Activated naive CD4-positive, alpha-beta T cell (primary cell): ENCODE data around the gene EHBP1.

ENCODE experiments used
- DNase-seq, 4 experiments: peaks; one replicate each; lab custom pipeline; 2025; lab: John Stamatoyannopoulos, UW

EHBP1 gene

DNA sequence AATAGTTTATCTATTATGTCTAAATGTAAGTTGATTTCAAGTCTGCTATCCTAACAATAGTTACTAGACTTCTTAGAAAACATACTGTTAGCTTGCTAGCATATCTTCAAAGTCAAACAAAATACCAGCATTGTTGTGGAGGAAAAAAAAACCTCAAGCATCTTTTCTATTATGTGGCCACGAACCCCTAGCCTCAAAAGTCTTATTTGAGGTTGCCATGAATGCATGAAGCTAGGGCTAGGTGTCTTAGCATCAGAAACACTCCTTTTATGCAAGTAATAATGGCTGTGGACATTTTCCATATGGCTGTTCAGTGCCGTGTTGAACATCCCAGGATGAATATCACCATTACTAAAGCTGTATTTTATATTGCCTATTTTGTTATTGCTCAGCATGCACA is 258.5 kb downstream of the EHBP1 start:
- DNase-seq: no peak

DNA sequence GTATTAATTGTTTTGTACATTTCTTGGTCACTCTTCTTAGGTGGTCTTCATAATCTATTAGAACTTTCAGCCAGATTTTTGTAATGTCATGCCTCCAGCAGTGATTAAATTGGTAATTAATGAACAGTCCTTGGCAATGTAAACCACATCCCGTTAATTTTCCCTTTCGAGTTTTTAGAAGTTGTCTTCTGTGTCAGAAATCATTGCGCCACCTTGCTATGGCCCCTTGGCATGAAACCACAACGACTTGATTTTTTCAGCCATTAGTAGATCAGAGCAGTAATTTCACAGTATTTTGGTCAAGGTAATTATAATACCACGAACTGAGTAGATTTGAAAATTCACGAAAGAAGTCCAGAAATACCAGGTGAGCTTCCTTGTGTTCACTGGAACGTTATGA is 259.2 kb downstream of the EHBP1 start:
- no peak for DNase-seq

DNA sequence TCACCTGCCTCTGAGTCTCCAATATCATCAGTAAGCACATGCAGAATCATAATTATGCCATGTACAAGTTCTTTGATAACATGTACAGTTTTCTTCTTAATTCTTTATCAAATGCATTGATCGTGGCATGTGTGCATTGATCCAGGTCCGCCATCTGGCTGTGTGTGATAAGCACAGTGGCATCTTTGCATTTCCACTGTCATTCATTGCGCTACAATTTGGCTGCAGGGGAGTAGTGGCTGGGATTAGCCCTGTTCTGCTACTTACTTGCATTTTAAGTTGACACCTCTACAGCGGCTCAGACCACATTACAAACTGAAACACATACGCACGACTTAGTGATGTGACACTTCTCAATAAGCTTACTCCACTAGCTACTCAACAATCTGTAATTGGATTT is 261.5 kb downstream of the EHBP1 start:
- DNase-seq: no peak

DNA sequence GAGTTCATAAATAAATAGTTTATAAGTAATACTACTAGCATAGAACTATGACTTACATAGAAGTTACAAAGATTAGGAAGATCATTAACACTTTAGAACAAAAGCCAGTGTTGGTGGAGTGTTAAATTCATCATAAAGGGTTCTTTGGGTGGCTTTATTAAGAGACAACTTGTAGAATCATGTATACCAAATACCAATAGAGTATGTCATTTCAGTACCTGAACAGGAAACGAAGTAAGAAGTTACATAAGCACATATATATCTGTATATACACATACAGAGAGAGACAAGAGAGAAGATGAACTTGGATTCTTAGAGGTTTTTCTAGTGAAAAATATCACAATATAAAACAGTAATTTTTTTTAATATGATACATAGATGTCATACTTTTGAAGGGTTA is 262.7 kb downstream of the EHBP1 start:
- no peak for DNase-seq

DNA sequence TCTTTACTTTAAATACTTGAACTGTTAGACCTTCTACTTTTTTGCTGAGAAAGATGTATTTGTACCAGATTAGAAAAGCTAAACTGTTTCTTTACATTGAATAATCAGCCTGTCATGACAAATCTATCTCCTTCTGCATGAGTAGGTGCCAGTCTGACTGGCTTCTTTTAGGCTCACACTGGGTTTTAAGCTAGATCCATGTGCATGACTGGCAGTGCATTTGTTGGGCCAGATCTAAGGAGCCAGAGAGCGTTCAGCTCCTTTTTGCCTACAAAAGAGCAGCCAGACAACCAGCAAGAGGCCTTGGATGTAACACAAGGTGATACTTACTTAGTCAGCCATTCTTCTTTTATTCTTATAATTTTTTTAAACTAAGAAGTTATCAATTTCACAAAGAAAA is 263.2 kb downstream of the EHBP1 start:
- DNase-seq: no peak

DNA sequence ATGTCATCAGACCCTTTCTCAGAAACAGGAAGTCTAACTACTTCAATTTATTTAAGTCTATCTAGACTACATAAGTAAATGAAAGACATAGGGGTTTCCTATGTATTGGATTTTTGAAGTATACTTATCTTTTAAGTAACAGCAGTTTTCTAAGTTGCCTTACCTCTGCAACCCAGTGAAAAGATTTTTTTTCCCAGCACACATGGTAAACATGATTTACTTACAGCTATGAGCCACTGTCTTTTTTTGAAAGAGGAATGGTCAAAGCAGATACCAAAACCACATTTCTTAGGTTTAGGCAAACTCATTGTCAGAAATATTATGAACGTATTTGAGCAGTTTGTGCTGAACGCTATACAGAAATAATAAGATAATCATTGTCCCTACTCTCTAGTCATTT is 266.4 kb downstream of the EHBP1 start:
- no peak for DNase-seq

DNA sequence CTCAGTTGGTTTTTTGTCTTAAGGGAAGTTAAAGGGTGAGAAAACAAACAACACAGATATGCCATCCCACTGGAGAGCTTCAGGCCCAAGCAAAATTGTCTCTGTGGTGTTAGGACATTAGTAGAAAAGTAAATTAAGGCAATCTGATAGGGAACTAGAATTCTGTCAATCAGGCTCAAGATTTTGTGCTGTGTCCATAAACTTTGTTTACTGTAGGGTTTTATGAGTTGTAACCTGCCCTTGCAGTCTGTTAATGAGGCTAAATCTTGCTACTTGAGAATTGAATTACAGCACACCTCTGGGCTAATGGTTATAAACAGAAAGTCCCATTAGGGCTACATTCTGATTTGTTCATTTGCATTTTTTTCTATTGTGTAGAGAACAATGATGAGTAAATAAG is 267.1 kb downstream of the EHBP1 start:
- no peak for DNase-seq

DNA sequence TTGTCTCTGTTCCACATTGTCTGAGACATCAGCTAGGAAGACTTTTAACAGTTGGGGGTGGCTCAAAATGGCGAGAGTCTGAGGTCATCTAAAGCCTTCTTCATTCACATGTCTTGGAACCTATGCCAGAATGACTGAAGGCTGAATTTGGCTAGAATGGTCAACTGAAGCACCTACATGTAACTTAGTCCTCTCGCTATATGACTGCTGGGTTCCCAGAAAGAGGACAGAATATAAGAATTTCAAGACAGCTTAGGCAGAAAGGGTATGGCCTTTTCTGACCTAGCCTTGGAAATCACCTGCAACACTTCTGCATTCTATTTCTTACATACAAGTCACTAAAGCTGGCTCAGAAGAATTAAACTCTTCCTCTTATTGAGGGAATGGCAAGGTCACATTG is 269.5 kb downstream of the EHBP1 start:
- DNase-seq: no peak

DNA sequence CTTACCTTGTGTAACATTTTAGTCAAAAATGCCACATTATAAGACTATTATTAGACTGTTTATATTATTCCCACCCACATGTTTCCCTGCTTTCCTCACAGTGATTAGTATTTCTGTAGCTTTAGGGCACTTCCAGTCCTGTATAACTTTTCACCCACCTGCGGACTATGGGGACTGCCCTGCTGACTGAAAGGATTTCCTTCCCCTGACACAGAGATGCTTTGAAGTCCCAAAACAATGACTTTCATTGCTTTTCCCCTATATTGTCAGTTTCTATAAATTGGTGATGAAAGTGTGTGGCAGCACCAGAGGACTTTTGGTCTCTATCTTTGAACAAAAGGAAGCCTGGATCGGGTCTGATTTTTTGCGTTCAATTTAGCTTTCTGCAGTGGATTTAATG is 286.1 kb downstream of the EHBP1 start:
- DNase-seq: no peak

DNA sequence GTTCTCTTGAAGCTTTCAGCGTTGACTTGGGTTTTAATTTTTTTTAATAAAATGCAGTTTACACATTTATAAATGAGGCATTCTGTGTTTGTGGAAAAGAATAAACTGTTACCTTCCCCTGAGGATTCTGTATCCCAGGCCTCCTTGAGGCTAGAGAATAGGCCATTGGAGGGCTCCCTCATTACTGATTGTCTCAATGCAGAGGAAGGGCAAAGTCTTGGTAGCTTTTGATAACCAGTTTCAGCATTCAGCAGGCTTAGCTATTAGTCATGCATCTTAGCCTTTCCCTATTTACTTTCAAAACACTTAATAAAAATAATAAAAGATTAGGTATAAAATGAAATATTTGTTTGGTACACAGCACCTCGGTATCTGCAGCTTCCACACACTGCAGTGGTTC is 287.0 kb downstream of the EHBP1 start:
- no peak for DNase-seq

DNA sequence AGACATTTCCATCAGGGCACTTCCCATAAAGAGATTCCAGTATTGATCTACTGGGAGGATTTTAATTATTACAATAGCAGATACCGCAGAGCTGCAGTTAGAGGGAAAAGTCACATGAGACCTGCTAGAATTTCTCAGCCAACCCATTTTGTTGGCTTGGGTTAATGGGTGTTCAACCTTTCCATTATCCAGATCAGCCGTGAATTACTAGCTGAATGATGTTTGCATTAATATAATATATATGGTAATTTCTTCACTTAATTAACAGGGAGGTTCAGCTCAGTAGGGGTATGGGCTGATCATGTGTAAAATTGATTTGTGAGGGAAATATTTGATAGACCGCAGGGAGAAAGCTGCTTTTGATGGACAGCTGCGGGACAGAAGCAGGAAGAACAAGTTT is 288.7 kb downstream of the EHBP1 start:
- no peak for DNase-seq

DNA sequence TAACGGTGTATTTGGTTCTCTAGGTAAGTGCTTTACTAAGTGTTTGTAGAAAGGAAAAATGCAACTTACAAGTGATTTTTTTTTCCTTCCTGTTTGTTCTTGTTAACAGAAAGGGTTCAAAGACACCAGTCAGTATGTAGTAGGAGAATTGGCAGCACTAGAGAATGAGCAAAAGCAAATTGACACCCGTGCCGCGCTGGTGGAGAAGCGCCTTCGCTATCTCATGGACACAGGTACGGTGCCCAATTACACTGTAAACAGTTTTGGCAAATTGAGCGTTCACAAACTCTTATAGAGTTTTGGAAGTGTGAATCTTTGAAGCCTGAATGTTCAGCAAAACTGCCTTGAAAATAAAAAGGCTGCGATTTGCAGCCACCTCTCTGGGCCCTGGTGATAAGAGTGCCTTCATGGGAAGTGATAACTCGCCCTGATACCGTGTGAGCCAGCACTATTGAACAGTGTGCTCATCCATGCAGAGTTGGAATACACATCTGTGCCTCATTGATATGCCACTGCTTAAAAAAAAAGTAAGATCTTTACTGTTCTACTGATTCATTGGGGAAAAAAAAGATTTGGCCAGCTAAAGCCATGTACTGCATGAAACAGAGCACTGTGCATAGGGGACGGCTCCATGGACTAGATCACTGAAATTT is 291.1 kb downstream of the EHBP1 start:
- DNase-seq: no peak

DNA sequence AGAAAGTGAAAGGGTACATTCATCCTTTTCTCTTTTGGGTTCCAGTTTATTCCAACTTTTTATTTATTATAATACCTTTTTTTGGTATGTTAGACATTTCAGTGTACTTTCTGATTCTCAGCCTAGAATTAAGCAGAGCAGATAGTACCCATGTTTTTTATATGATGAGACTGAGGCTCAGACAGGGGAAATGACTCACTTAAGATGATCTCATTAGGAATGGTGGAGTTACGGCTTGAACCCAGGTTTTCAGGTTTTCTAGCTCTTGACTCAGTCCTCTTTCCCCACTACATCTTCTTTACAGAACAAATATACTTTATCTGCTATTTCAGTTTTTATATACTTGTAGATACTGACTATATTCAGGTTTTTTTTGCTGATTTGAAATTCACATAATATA is 293.4 kb downstream of the EHBP1 start:
- no peak for DNase-seq

DNA sequence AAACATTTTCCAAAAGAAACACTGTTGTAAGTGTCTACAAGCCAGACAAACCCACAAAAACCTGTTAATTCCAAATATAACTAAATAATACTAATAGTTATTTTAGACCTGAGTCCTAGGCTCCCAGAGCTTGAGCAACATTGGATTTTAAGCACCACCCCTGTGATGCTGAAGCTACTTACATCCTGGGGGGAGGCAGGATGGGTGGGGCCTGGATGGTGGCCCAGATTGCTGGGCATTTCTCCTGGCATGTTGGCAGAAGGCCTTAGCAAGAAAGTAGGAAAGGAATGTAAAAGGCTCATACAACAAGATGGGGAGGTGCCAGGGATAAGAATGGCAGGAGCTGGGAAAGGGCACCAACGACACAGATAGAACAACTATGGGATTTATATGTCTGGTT is 294.4 kb downstream of the EHBP1 start:
- DNase-seq: no peak

DNA sequence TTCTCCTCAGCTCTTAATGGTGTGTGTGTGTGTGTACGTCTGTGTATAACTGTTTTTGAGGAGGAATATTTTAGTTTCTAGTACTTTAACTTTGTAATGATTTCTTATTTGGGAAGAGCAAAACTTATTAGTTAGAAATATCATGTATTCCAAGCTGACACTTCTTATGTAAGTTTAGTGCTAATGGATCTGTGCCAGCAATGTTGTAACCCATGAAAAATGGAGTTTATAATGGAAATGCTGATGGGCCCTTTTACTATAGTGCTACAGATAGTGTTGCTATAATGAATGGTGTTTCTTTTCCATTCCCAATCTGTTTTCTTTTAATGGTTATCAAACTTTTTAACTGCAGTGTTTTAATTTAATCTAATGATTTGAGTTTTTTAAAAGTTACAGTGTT is 295.3 kb downstream of the EHBP1 start:
- no peak for DNase-seq

DNA sequence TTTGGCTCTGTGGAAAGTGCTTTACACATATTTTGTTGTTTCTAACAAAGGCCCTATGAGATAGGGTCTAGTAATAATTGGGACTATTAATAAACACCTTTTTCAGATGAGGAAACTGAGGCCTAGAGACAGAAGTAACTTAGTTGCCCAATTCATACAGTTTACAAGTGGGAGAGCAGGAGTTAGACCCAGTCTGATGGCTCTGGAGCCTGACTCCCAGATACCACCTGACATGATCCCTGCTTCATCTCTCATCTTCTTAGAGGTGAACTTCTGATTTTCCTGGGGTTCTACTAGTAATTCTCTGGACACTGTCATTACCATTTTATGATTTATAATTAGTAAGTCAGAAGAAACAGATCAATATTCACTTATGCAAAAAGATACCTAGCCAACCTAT is 296.1 kb downstream of the EHBP1 start:
- DNase-seq: no peak

DNA sequence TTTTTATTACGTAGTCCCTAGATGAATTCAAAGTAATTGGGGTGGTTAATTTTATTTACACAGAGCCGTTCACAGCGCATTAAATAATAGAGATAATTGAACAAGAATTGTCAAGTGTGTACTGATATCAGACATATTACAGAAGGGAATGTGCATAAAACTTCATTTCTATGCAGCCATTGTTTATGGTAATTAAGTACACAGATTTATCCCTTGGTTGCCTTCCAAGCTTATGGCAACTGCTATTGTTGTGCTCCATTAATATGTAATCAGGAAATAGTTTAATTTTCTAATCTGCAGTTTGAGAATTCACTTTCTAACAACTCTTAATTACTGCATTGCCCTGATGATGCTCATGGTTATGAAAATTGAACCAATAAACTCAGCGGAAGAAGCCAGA is 297.8 kb downstream of the EHBP1 start:
- no peak for DNase-seq

DNA sequence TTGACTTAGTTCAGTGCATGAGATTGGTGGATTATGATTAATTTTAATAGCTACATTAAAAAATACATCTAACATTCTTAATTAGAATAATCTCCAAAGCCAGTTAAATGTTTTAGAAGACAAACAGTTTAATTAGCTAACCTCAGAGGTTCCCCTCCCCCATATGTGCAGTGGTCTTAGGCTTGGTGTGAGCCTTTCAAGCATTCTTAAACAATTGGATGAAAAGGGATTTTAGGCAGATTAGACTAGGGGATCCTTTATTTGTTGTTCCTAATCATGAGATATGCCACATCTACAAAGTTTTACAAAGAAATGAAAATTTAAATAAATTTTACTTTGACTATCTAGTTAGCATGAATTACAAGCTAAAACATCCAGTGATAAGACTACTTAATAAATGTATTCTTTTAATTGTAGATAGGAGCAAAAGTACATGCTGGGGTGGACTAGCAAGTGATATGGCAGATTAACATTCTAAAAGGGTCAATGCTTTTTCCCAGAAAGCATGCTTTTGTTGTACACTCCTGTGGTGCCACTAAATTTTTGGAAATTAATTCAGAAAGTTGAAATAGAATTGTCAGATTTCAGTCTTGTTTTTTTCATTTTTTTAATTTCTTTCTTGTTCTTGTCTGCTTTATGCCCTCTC is 302.4 kb downstream of the EHBP1 start:
- no peak for DNase-seq

DNA sequence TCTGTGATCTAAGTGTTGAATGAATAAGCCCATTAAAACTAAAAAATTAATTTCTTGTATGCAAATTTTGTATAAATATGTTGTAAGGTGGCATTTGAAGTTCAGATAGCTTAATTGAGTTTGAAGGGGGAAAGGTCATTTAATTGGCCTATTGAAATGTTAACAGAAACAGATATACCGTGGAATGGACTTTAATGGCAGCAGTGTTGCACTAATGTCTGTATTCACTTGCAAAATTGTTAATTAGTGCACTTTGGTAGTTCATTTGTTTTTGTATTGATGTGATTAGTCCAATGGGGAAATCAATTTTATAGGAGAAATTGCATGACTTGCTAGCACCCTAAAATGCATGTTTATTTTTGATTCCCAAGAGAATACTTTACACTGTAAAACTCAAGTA is 303.3 kb downstream of the EHBP1 start:
- no peak for DNase-seq

DNA sequence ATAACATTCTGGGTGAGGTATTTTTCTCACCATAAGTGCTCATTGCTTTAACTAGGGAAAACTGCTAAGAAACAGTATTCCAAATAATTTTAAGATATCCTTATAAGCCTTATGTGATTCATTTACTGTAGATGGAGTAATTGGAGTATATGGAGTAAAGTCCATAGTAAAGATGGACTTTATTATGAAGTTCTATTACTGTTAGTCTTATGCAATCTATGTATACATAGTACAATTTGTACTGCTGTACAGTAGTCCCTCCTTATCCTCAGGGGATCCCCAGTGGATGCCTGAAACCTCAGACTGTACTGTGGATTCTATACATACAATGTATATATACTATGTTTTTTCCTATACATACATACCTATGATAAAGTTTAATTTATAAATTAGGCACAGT is 304.0 kb downstream of the EHBP1 start:
- DNase-seq: no peak

DNA sequence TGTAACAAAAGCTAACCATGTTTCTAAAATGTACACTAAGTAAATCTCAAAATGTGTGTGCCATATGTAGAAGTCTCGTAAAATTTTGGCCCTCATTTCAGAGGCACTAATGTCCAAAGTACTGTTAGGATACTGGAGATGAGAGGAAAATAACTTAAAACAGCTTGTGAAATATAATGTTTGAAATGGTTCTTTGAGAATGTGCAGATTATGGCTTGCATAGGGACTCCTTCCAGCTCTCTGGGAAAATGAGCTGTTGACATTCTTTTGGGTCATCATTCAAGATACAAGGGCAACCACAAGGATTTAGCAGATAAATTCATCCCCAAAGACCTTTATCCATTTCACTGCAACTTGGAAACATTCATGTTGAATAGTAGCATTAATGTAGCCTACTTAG is 307.0 kb downstream of the EHBP1 start:
- no peak for DNase-seq

DNA sequence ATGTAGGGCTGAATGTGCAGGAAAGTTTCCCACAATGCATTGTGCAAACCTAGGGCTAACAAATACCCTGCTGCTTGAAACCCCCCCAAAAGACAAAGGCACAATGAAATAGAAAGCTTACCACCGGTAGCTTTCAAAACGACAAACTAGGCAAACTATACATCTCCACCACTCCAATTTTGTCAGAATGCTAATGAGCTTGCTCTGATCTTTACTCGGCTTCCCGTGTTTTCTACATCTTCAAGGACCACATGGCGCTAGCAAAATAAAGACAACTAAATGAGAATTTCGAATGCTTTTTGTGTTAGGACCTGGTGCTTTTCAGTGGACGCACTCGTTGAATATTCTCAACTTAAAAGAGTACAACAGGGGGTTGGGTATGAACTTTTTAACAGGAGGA is 307.9 kb downstream of the EHBP1 start:
- DNase-seq: no peak

DNA sequence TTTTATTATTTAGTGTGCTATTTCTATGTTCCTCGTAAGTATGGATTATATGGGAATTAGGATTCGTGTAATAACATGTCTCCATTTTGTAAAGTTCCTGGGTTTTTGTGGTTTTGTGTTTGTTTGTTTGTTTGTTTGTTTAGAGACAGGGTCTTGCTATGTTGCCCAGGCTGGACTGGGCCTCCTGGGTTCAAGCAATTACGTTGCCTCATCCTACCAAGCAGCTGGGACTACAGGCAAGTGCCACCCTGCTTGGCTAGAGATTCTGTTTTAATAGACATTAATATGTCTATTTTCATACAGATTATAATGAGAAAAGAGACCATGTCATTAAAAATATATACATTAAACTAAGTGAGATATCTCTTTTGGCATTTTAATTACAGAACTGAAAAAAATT is 309.9 kb downstream of the EHBP1 start:
- DNase-seq: no peak

DNA sequence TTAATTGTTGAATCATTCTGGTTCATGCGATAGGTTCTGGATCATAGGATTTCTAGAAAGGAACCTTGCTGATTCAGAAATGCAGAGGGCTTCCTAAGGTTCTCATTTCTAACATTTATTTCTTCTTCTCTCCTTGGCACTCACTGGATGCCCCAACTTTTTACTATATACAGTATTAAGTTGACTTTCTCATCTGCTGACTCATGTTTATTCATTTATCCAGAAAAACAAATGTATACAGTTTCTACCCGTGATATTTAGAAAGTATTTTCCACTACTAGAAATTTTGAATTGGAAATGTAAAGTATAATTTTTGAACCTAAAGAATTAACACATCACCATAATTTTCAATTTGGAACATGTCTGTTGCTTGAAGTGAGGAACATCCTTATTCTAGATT is 312.9 kb downstream of the EHBP1 start:
- no peak for DNase-seq
